Measurements from ENCODE around the gene OR2V1.

DNA sequence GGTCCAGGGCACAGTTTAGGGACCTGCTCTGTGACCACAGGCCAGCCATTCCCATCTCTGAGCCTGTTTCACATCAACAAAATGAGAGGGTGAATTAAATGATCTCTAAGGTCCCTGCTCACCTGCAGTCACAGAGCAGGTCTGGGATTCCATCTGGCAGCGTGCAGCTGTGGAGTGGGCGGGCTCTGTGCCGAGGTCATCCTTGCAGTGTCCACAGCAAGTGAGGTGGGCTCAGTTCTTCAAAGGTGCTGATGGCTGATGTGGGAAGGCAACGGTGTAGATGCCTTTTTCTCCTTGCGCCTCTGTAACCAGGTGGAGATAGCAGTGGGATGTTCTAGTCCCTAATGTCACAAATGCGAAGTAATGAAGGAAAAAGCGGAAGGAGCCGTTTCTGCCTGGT lies 11.9 kb downstream of the OR2V1 start:
- TF ChIP-seq FOXP2 (optimal IDR thresholded peaks at IDR 0.05; ENCODE audit: control extremely low read depth, extremely low read length, insufficient read depth) = no peak
- no peak for TF ChIP-seq POLR2AphosphoS5 (IDR thresholded peaks at IDR 0.05; ENCODE audit: borderline replicate concordance, low read depth, low read length)
- TF ChIP-seq EZH2 (IDR thresholded peaks at IDR 0.05) = no peak

Measured in SK-N-MC (cell line).